Measurements from ENCODE around the gene SLC5A10.

DNA sequence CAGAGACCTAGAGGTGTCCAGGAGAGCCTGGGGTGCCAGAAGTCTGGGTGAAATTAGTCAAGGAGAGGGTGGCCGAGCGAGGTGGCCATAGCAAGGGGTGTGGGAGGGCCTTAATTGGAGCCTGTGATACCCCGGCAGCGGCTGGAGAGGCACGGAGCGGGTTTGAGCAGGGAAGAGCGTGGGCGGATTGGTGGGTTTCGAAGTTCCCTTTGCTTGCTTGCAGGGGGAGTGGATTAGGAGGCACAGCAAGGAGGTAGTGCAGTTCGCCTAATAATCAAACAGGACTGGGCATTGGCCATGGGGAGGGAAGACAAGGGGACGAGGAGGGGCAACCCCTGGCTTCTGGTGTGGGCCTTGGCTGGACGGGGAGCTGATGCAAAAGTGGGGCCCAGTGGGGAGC is 58.0 kb downstream of the SLC5A10 start:
- TF ChIP-seq, protein P1, sequence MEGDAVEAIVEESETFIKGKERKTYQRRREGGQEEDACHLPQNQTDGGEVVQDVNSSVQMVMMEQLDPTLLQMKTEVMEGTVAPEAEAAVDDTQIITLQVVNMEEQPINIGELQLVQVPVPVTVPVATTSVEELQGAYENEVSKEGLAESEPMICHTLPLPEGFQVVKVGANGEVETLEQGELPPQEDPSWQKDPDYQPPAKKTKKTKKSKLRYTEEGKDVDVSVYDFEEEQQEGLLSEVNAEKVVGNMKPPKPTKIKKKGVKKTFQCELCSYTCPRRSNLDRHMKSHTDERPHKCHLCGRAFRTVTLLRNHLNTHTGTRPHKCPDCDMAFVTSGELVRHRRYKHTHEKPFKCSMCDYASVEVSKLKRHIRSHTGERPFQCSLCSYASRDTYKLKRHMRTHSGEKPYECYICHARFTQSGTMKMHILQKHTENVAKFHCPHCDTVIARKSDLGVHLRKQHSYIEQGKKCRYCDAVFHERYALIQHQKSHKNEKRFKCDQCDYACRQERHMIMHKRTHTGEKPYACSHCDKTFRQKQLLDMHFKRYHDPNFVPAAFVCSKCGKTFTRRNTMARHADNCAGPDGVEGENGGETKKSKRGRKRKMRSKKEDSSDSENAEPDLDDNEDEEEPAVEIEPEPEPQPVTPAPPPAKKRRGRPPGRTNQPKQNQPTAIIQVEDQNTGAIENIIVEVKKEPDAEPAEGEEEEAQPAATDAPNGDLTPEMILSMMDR (optimal IDR thresholded peaks at IDR 0.05 in 1 of 3, IDR thresholded peaks at IDR 0.05 in 1 of 3, conservative IDR thresholded peaks at IDR 0.05 in 1 of 3; ENCODE audit: extremely low read depth in 1 of 3, insufficient read depth in 2 of 3, low read length in 3 of 3): no peak
- no peak for TF ChIP-seq EZH2 (IDR thresholded peaks at IDR 0.05; ENCODE audit: low read length)

All from keratinocyte (primary cell).